Stimulated activated CD8-positive, alpha-beta memory T cell treated with anti-CD3 and anti-CD28 coated beads, Interleukin-7, amount 100 ng/mL, for 4 hours (primary cell): Measurements from ENCODE around the gene MTA3.

Experiments
- DNase-seq, 2 donors: peaks; one replicate each; pipeline ENCODE4 v3.0.0-alpha.2; 2020; ENCODE audit warnings: low read depth in 2 of 2

The MTA3 gene

DNA sequence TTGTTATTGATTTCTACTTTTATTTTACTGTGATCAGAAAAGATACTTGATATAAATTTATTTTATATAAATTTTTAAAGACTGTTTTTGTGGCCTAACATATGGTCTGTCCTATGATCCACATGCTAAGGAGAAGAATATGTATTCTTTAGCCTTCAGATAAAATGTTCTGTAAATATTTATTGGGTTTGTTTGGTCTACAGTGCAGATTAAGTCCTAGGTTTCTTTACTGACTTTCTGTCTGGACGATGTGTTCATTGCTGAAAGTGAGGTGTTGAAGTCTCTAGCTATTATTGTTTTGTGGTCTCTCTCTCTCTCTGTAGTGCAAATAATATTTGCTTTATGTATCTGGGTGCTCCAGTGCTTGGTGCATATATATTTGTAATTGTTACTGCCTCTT is 165.4 kb downstream of the MTA3 start:
- DNase-seq: no peak

DNA sequence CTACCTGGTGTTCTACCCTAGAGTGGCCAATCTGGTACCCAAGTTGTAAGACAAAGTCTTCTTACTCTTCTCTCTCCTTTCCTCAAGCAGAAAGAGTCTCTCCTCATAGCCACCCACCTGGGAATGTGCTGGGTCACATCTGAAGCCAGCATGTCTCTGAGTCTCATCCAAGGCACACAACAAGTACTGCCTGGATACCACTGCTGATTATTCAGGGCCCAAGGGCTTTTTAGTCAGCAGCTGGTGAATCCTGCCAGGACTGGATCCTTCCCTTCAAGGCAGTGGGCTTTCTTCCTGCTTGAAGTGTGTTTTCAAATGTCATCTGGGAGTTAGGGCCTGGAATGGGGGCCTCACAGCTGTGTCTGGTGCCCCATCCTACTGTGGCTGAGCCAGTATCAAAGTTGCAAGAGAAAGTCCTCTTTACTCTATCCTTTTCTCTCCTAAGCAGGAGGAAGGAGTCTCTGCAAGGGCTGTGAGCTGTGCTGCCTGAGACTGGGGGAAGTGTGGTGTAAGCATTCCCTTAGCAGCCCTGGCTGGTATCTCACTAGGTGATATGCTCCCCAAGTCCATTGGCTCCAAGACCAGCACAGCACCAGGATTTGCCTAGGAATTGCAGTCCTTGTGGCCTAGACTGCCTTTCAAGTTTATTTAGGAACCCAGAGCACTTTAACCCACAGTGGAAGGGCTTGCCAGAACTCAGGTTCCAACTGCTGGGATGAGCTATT is 168.3 kb downstream of the MTA3 start:
- DNase-seq: no peak

GRCh38 chr2:42741140-42741539 is 172.7 kb downstream of the MTA3 start:
- DNase-seq: no peak

- DNase-seq: no peak
Measured at GRCh38 chr2:42742740-42743658, 174.6 kb downstream of the MTA3 start.

DNA sequence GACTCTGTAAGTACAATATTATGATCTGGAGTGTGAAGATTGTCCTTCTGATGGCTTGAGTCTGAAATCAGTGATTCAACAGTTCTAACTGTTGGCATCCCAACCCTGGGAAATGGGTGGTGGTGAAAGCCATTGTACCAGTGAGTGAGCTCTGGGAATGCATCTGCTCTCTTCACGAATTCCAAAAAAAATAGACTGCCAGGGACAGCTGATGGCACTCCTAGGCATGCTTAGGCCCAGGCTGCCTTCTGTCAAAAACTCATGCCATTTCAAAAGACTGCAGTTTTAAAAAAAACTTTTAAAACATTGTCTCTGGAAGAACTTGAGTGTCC is 175.2 kb downstream of the MTA3 start:
- no peak for DNase-seq

DNA sequence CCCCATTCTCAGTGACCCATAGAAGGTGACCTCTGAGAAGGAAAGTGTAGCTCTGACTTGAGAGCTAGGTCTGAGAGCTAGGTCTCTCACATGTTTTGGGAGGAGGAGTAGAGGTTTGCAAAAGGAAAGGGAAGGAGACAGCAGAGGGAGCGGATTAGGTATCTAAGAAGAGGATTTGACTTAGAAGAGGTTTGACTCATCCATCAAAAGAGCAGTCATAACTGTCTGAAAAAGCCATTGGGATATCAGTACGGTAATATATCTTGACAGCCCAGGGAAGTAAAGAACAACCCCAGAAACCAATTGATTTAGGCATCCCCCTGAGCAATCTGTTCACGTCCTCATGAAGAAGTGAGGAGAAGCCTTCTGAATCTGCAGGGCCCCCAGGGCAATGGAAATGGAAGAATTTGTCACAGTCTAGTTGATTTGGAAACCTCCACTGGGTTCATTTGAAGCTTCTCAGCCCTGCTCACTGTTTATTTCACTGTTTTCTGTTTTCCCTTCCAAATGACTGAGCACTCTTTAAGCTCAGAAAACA is 176.2 kb downstream of the MTA3 start:
- DNase-seq: no peak

DNA sequence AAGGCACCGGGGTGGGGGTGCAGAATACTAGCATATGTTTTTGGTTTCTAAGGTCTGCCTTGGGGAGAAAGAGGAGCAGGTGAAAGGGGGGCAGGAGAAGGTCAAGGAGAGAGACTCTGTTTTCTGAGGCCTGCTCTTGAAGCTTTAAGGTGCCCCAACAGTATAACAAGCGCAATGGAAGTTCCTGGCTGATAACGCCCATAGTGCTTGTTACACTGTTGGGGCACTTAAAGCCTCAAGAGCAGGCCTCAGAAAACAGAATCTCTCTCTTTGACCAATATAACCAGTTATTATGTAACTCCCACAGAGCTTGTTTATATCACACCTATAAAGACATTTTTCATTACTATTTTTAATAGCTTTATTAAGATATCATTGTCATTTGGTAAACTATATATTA is 179.0 kb downstream of the MTA3 start:
- no peak for DNase-seq

GRCh38 chr2:42748840-42749239 is 180.4 kb downstream of the MTA3 start:
- DNase-seq: no peak

DNA sequence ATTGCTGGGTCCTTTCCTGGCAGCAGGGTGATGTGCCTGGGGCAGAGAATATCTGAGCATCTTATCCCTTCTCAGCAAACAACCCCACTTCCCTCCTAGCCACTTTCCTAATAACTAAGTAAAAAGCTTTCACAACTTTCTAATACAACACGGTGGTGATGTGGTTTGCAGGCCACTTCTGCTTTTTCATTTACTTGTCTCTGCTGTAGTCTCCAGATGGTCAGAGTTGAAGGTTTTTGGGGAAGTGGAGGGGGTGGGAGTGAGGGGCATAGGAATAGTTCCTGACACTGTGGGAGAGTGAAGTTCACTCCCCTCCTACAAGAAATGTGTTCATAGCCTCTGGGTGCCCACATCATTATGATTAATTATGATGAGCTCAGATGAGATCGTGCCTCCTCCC is 183.9 kb downstream of the MTA3 start:
- DNase-seq: no peak

- no peak for DNase-seq
Measured at GRCh38 chr2:42752816-42753813, 184.7 kb downstream of the MTA3 start.

GRCh38 chr2:42754021-42754775 is 185.8 kb downstream of the MTA3 start:
- no peak for DNase-seq

DNA sequence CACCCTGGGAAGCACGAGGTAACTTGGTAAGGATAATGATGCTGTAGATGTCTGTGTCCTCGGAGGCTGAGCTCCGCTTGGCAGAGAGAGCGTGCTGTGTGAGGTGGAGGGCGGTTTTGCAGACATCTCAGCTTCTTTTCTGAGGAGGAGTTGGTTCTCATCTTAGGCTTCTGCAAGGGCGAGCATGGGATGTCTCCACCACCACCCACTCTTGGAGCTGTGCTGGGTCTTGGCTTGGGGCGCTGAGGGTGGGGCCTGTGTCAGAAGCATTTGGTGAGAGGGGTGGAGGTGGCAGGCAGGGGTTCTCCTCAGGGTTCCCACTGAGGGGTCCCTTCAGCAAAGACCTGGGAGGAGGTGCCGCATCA is 186.3 kb downstream of the MTA3 start:
- DNase-seq: no peak

DNA sequence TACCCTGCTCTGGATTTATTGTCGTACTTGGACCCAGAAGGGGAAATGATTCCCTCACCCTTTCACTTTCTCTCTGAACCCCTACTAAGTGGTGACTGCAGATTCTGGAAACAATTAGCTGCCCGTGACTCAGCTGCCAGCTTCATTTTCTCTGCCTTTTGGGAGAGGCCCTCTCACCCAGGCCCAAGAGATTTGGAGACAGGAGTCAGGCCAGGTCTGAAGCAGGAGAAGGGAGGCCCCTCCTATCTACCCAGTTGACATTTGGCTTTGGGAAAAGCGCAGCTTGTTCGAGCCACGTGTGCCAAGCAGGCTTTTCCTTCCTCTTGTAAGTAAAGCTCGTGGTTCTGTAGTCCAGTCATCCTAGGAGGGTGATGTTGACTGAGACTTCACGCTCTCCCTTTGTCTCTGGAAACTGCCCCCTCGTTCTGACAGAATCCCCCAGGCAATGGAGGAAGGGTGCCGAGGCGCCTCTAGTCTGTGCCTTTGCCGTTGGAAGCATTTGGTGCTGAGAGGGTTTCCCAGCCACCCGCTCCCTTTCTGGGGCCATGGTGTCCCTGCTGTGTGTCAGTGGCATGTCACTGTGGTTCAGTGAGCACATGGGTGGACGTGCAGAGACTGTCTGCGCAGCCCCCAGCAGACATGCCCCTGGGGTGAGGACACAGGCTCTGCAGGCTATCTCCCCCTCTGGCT is 186.9 kb downstream of the MTA3 start:
- no peak for DNase-seq

DNA sequence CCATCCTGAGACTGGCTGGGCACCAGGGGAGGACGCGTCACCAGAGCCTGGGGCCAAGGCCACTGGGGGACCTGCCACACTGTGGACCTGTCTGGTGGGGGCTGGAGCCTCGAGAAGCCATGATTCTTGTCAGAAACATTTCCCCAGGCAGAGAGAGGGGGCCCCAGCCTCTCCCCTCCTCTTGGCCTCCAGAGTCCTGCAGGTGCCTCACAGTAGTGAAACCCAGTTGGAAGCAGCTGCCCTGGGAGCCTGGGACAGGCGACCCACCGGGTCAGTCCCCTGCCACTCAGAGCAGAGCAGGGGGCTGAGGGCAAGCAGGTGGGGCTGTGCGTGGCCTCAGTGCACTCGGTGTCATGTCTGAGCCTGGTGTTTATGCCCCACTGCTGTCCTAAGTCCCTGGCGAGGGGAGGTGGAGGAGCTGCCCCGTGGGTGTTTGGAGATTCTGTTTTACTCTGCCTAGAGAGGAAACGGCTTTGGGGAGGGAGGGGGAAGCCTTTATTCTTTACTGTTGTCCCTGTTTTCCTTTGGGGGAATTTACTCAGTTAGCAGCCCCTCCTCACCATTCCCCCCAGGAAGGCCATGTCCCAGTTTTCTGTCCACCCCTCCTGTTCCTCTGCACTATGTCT is 187.8 kb downstream of the MTA3 start:
- no peak for DNase-seq

DNA sequence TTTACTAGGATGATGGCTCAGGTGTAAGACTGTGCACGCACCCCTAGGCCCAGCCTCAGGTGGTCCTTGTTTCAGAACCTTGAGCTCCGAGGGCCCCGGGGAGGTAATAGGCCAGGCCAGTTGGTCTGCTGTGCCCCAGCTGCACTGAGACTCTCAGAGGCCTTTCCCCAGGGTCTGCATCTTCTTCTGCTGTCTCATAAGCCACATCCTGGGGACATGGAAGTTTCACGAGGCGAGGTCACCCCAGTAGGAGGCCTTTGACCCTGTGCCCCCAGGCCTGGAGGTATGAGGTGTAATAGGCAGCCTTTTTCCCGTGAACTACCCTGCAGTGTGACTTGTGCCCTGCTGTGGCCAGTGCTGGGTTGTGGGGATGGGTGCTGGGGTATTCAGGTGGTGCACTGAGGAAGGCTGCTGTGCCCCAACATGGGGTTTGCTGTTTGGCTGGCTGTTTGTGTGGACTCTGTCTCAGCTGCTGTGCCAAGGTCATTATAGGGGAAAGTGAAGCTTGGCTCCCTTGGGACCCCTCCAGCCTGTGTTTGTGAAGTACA is 188.6 kb downstream of the MTA3 start:
- no peak for DNase-seq

DNA sequence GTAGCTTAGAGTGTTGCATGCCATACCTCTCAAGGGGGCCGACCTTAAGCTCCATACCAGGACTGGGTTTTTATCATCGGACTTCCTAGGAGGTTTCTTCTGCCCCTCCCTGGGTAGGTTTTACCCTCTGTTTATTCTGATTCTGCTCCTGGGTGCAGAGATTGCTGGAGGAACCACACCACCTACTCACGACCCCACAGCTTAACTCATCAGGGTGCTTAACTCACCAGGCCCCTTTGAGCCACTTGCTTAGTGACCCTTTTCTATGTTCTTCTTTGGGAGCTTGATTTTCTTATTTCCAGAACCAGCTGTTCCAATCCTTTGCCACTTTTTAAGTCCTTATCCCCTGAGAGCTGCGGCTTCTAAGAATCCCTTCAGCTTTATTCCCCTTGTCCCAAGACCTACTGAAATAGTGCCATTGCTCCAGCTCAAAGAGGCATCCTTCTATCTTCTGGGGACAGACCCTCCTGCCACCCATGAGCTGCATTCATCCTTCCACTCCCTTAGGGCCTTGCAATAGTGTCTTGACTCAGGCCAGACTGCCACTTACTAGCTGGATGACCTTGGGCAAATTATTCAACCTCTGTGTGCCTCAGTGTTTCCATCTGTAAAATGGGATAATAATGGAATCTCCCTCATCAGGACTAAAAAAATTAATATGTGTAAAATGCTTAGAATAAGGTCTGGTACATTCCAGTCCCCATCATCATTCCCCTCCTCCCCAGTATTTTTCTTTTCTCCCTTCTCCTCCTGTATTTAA is 189.7 kb downstream of the MTA3 start:
- DNase-seq: no peak

DNA sequence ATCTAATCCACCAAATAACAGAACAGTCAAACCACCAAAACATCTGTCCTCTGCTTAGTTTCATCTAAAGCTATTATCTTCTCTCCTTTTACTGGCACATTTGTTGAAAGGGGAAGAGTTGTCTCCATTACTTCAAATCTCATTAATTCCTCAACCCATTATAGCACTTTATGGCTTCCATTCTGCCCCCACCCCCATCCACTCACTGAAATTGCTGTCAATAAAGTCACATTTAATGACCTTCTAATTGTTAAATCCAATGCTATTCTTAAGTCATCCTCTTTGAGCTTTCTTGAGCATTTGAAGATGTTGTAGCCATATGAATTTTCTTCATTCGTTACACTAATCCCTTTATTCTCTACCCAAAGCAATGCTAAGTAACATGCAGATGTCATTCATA is 190.3 kb downstream of the MTA3 start:
- DNase-seq: no peak

DNA sequence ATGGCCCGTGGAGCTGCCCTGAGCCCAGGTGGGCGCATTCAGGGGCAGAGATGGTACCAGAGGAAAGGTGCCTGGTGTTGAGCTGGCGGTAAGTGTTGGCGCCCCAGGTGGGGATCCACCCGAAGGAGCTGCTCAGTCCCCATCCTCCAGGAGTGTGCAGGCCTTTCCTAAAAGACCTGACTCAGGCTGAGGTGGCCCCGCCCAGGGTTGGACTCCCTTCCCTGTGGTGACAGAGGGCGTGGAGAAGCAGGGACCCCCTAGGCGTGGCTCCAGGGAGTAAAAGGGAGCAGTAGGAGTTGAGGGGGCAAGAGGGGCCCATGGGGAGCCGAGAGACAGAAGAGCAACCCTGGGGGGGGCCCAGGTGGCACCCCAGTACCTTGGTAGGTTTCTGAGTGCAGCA is 193.1 kb downstream of the MTA3 start:
- DNase-seq: no peak

DNA sequence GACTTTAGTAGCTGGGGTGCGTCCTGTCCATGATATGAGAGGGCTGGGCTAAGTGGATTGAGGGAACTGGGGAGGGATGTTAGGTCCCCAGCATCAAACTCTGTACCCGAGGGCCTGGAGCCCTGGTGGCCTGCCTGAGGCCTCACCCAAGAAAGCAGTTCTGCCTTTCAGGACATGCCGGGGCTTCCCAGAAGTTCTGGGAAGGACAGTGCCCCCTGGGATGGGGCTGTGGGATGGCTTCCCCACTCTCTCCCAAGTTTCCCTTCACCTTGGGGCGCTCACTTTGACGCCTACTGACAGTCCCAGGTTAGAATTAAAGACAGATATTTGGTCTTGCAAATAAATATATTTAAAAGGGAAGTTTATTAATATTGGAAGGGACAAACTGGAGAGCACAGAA is 193.7 kb downstream of the MTA3 start:
- DNase-seq: no peak
